Measurements from ENCODE around the gene SND1.

DNA sequence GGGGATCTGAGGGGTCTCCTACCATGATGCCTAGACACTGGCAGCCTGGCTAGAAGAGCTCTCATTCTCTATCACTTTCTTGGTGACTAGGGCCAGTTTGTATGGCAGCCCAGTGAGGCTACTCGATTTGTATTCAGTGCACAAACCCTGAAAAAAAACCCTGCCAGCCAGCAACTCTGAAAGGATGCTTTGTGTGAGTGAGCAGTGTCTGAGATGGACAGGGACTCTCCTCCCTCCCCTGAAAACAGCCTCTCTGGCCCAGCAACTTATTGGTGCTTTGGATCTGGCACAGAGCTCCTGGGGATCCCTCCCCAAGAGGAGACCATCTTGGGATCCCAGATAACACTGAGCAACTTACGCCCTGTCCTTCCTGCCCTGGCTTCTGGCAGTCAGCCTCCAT lies 390.0 kb downstream of the SND1 start:
- TF ChIP-seq ESRRG (CRISPR knock-in tag; IDR thresholded peaks at IDR 0.05) (no peak), ISL1 (CRISPR knock-in tag; IDR thresholded peaks at IDR 0.05) (no peak), RARB (CRISPR knock-in tag; IDR thresholded peaks at IDR 0.05) (no peak), ARNTL (CRISPR knock-in tag; IDR thresholded peaks at IDR 0.05; ENCODE audit: borderline replicate concordance, low read depth) (no peak)
- TF ChIP-seq, protein P1, sequence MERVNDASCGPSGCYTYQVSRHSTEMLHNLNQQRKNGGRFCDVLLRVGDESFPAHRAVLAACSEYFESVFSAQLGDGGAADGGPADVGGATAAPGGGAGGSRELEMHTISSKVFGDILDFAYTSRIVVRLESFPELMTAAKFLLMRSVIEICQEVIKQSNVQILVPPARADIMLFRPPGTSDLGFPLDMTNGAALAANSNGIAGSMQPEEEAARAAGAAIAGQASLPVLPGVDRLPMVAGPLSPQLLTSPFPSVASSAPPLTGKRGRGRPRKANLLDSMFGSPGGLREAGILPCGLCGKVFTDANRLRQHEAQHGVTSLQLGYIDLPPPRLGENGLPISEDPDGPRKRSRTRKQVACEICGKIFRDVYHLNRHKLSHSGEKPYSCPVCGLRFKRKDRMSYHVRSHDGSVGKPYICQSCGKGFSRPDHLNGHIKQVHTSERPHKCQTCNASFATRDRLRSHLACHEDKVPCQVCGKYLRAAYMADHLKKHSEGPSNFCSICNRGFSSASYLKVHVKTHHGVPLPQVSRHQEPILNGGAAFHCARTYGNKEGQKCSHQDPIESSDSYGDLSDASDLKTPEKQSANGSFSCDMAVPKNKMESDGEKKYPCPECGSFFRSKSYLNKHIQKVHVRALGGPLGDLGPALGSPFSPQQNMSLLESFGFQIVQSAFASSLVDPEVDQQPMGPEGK (CRISPR knock-in tag; IDR thresholded peaks at IDR 0.05; ENCODE audit: borderline replicate concordance): no peak
- TF ChIP-seq, protein P2, sequence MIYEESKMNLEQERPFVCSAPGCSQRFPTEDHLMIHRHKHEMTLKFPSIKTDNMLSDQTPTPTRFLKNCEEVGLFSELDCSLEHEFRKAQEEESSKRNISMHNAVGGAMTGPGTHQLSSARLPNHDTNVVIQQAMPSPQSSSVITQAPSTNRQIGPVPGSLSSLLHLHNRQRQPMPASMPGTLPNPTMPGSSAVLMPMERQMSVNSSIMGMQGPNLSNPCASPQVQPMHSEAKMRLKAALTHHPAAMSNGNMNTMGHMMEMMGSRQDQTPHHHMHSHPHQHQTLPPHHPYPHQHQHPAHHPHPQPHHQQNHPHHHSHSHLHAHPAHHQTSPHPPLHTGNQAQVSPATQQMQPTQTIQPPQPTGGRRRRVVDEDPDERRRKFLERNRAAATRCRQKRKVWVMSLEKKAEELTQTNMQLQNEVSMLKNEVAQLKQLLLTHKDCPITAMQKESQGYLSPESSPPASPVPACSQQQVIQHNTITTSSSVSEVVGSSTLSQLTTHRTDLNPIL (CRISPR knock-in tag; IDR thresholded peaks at IDR 0.05; ENCODE audit: low read depth): no peak
